Transverse colon (tissue), 4 donors: ENCODE data around the gene PSEN2. TPM values are rescaled to one million over a fixed set of nuclear protein-coding genes. Genes with fewer than 3 reads are reported as not detected.

ENCODE experiments used
- DNase-seq: peaks from one replicate; pipeline ENCODE4 v3.0.0-alpha.2; 2019
- H3K27ac ChIP-seq, 4 donors: fragments of 200-600 bp; sonication (generic); 2 replicates each; pipeline ENCODE4 v1.5.1; 2016 to 2018; ENCODE audit warnings: inconsistent platforms in 4 of 4
- H3K27me3 ChIP-seq: fragments of 200-600 bp; sonication (generic); 2 replicates; pipeline ENCODE4 v1.5.1; 2017; ENCODE audit warnings: inconsistent platforms
- H3K36me3 ChIP-seq, 4 donors: fragments of 200-600 bp; sonication (generic); 2 replicates each; pipeline ENCODE4 v1.5.1; 2017 to 2019; ENCODE audit warnings: inconsistent platforms in 4 of 4
- H3K4me1 ChIP-seq, 4 donors: fragments of 200-600 bp; sonication (generic); 2 replicates each; pipeline ENCODE4 v1.5.1; 2017 to 2020; ENCODE audit warnings: inconsistent platforms in 4 of 4
- H3K4me3 ChIP-seq, 4 donors: fragments of 200-600 bp; sonication (generic); 1 replicate in 1 of 4; 2 replicates in 3 of 4; pipeline versions ENCODE4 v1.5.1 to v1.6.1; 2017 to 2019; ENCODE audit warnings: inconsistent platforms in 4 of 4
- H3K9me3 ChIP-seq, 2 donors: fragments of 200-600 bp; sonication (generic); 2 replicates each; pipeline ENCODE4 v1.5.1; 2017 to 2019; ENCODE audit warnings: inconsistent platforms in 2 of 2
- CTCF ChIP-seq, 5 experiments: fragments of 200-600 bp in 3 of 5; fragments of 450-650 bp in 2 of 5; sonication (generic) in 3 of 5; IDR thresholded peaks; 1 replicate in 2 of 5; 2 replicates in 3 of 5; pipeline ENCODE4 v1.5.1; 2016 to 2017; ENCODE audit warnings: antibody characterized with exemption in 5 of 5, inconsistent platforms in 3 of 5, mild to moderate bottlenecking in 2 of 5, moderate library complexity in 1 of 5
- EP300 ChIP-seq: sonication (generic); formaldehyde crosslinking; IDR thresholded peaks from one replicate; pipeline ENCODE4 v1.6.1; 2017; ENCODE audit warnings: antibody characterized with exemption, low read depth
- POLR2A ChIP-seq: fragments of 450-650 bp; IDR thresholded peaks from one replicate; pipeline ENCODE4 v1.6.1; 2016; ENCODE audit warnings: antibody characterized with exemption, mild to moderate bottlenecking, moderate library complexity
- POLR2AphosphoS5 ChIP-seq, 3 donors: sonication (generic); formaldehyde crosslinking; IDR thresholded peaks; one replicate each; pipeline ENCODE4 v1.6.1; 2016; ENCODE audit warnings: antibody characterized with exemption in 3 of 3
- WGBS, 2 donors: methylation state at CpG; one replicate each; pipeline ENCODE4 v1.1.5; 2018; ENCODE audit warnings: low coverage in 1 of 2; 5-methylcytosine and 5-hydroxymethylcytosine counted together
- in situ Hi-C, 4 donors: fragments of 200-750 bp; cut with MboI; loops; one replicate each; pipeline versions ENCODE4 v1.15.0 to v1.15.1; 2017; ENCODE audit warnings: low sequenced_read_pairs in 3 of 4, low pct_ligation_motif_present in 1 of 4, low pct_unique_long_range_greater_than_20kb in 1 of 4
- intact Hi-C: fragments of 100-400 bp; cut with DNase I; formaldehyde crosslinking; loops from one replicate; pipeline ENCODE4 v1.15.1; 2023; ENCODE audit warnings: low total_unique reads
- total RNA-seq, 4 donors: library from RNA; depleted of rRNA; stranded (reverse); fragments of >200 nt; gene quantifications; one replicate each; pipeline ENCODE4 v1.1.0, GENCODE V29; 2016

Gene PSEN2
- total RNA-seq, 4 donors from 2014 or later = 24.6 to 47.5 (median 35.6) TPM

- intact Hi-C loops = no loop called here
- peaks cover 0 to 4% (median 0%) of the 10 kb centered on the region in 4 donors for H3K36me3 ChIP-seq
- TF ChIP-seq CTCF (IDR thresholded peaks at IDR 0.05) = no peak
- no peak for TF ChIP-seq POLR2A
- no peak for TF ChIP-seq POLR2AphosphoS5 (IDR thresholded peaks at IDR 0.05)
- no peak for TF ChIP-seq EP300
- in situ Hi-C loops = no loop called here
- DNase-seq = no peak
- no peak overlapping the region for H3K27ac ChIP-seq
- no peaks in the 10 kb centered on the region for H3K27me3 ChIP-seq
- no peak overlapping the region for H3K4me3 ChIP-seq
- H3K9me3 ChIP-seq = no peaks in the 10 kb centered on the region
- H3K4me1 ChIP-seq = peaks cover 0 to 11% (median 5%) of the 10 kb centered on the region in 4 donors
- WGBS, 2 donors = 96 to 100% methylated on average over 1 to 7 of the region's 8 CpGs
These were observed 17.6 kb downstream of the PSEN2 start for GRCh38 chr1:226888021-226888420.

GRCh38 chr1:226888816-226889215 is 18.4 kb downstream of the PSEN2 start:
- in situ Hi-C loops (no loop called here), intact Hi-C loops (no loop called here)
- TF ChIP-seq POLR2A (no peak), CTCF (IDR thresholded peaks at IDR 0.05) (no peak), EP300 (no peak), POLR2AphosphoS5 (IDR thresholded peaks at IDR 0.05) (no peak)
- H3K36me3 ChIP-seq = peaks cover 0 to 4% (median 0%) of the 10 kb centered on the region in 4 donors
- H3K4me3 ChIP-seq = no peak overlapping the region
- H3K9me3 ChIP-seq = no peaks in the 10 kb centered on the region
- H3K27ac ChIP-seq = no peak overlapping the region
- no peaks in the 10 kb centered on the region for H3K27me3 ChIP-seq
- DNase-seq = no peak
- H3K4me1 ChIP-seq = peaks cover 0 to 4% (median 0%) of the 10 kb centered on the region in 4 donors
- 92% methylated on average over 8 of the region's 8 CpGs; no CpG with 5 or more reads in 1 of the 2 donors for WGBS, 2 donors

- no peaks in the 10 kb centered on the region for H3K9me3 ChIP-seq
- H3K4me1 ChIP-seq = no peaks in the 10 kb centered on the region
- no peak overlapping the region for H3K27ac ChIP-seq
- TF ChIP-seq POLR2AphosphoS5 (IDR thresholded peaks at IDR 0.05) = no peak
- TF ChIP-seq POLR2A = no peak
- DNase-seq = no peak
- 96 to 100% methylated on average over 2 to 12 of the region's 12 CpGs for WGBS, 2 donors
- no peak overlapping the region for H3K4me3 ChIP-seq
- intact Hi-C loops = no loop called here
- no peaks in the 10 kb centered on the region for H3K27me3 ChIP-seq
- peaks cover 0 to 4% (median 0%) of the 10 kb centered on the region in 4 donors for H3K36me3 ChIP-seq
- in situ Hi-C loops = no loop called here
These were observed 19.4 kb downstream of the PSEN2 start for GRCh38 chr1:226889616-226890330.

- peaks cover 0 to 2% (median 0%) of the 10 kb centered on the region in 4 donors for H3K36me3 ChIP-seq
- intact Hi-C loops = no loop called here
- no peak for DNase-seq
- H3K4me1 ChIP-seq = no peaks in the 10 kb centered on the region
- in situ Hi-C loops = no loop called here
- H3K4me3 ChIP-seq = no peak overlapping the region
- WGBS, 2 donors = 90% methylated on average over 22 of the region's 22 CpGs; no CpG with 5 or more reads in 1 of the 2 donors
- no peaks in the 10 kb centered on the region for H3K9me3 ChIP-seq
- no peaks in the 10 kb centered on the region for H3K27me3 ChIP-seq
- H3K27ac ChIP-seq = no peak overlapping the region
- TF ChIP-seq EP300 (no peak), POLR2AphosphoS5 (IDR thresholded peaks at IDR 0.05) (no peak), POLR2A (no peak), CTCF (IDR thresholded peaks at IDR 0.05) (no peak)
These were observed 20.1 kb downstream of the PSEN2 start for GRCh38 chr1:226890331-226891108.
